Thyroid gland (tissue), 4 donors: Measurements from ENCODE around the gene INAFM2. TPM values are rescaled to one million over a fixed set of nuclear protein-coding genes. Genes with fewer than 3 reads are reported as not detected.

Experiments used
- DNase-seq, 2 donors: peaks; one replicate each; pipeline ENCODE4 v3.0.0-alpha.2; 2019
- H3K27ac ChIP-seq, 3 donors: fragments of 200-600 bp; sonication (generic); 1 replicate in 2 of 3; 2 replicates in 1 of 3; pipeline ENCODE4 v1.5.1; 2016 to 2019; ENCODE audit warnings: mild to moderate bottlenecking in 1 of 3, moderate library complexity in 1 of 3
- H3K27me3 ChIP-seq: fragments of 200-600 bp; sonication (generic); one replicate; pipeline ENCODE4 v1.5.1; 2019
- H3K36me3 ChIP-seq, 2 donors: fragments of 200-600 bp; sonication (generic); one replicate each; pipeline ENCODE4 v1.5.1; 2016 to 2019
- H3K4me1 ChIP-seq, 2 donors: fragments of 200-600 bp; sonication (generic); one replicate each; pipeline ENCODE4 v1.5.1; 2017 to 2019
- H3K4me3 ChIP-seq, 3 donors: fragments of 200-600 bp; sonication (generic); replicated peaks in 1 of 3; 1 replicate in 2 of 3; 2 replicates in 1 of 3; pipeline ENCODE4 v1.5.1; 2016; ENCODE audit warnings: mild to moderate bottlenecking in 1 of 3
- H3K9me3 ChIP-seq: fragments of 200-600 bp; sonication (generic); one replicate; pipeline ENCODE4 v1.5.1; 2017
- CTCF ChIP-seq, 6 experiments: fragments of 200-600 bp in 3 of 6; fragments of 450-650 bp in 3 of 6; sonication (generic) in 3 of 6; IDR thresholded peaks; one replicate each; pipeline ENCODE4 v1.5.1; 2016 to 2019; ENCODE audit warnings: antibody characterized with exemption in 6 of 6, mild to moderate bottlenecking in 2 of 6, inconsistent platforms in 1 of 6, moderate library complexity in 1 of 6
- POLR2A ChIP-seq, 2 donors: fragments of 450-650 bp; IDR thresholded peaks; one replicate each; pipeline ENCODE4 v1.6.1; 2017; ENCODE audit warnings: antibody characterized with exemption in 2 of 2, mild to moderate bottlenecking in 2 of 2, moderate library complexity in 1 of 2
- WGBS, 2 donors: methylation state at CpG; one replicate each; pipeline ENCODE4 v1.1.5; 2017; 5-methylcytosine and 5-hydroxymethylcytosine counted together
- intact Hi-C: fragments of 100-400 bp; cut with DNase I; formaldehyde crosslinking; loops from one replicate; pipeline ENCODE4 v1.15.1; 2023
- total RNA-seq, 4 donors: library from RNA; depleted of rRNA; stranded (reverse); fragments of >200 nt; gene quantifications; one replicate each; pipeline ENCODE4 v1.2.3, GENCODE V29; 2016

Gene INAFM2
- total RNA-seq, 4 donors from 2014 or later = 47.5 to 86.9 (median 63.8) TPM

- H3K4me1 ChIP-seq = no peaks in the 10 kb centered on the region
- no peaks in the 10 kb centered on the region for H3K36me3 ChIP-seq
- H3K9me3 ChIP-seq = no peaks in the 10 kb centered on the region
- 83 to 94% methylated on average over 11 to 19 of the region's 19 CpGs for WGBS, 2 donors
- no peak overlapping the region for H3K4me3 ChIP-seq
- H3K27ac ChIP-seq = no peak overlapping the region
- TF ChIP-seq POLR2A (IDR thresholded peaks at IDR 0.05) = no peak
- TF ChIP-seq CTCF (IDR thresholded peaks at IDR 0.05) = no peak
- no peaks in the 10 kb centered on the region for H3K27me3 ChIP-seq
- intact Hi-C loops = no loop called here
- DNase-seq = no peak
These were observed 21.1 kb upstream of the INAFM2 start for GRCh38 chr15:40302288-40302886.

DNA sequence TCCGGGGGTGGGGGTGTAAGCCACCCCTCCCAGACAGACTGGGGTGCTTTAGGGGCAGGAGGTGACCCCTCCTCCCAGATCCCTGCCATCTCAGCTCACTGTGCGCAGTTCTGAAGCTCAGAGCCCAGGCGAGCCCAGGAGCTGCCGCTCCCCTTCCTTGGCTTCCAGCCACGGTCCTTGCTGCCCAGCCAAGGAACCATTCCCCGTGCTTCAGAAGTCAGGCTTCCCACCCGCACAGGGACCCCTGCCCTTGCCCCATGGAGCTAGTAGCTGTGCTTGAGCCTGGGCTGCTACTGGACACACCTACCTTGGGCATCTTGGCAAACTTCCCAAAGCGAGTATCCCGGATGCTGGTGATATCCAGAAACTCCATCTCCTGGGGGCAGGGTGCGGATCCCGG, 20.5 kb upstream of the INAFM2 start:
- DNase-seq = no peak
- TF ChIP-seq POLR2A (IDR thresholded peaks at IDR 0.05) (no peak), CTCF (IDR thresholded peaks at IDR 0.05) (no peak)
- no peaks in the 10 kb centered on the region for H3K9me3 ChIP-seq
- H3K36me3 ChIP-seq = no peaks in the 10 kb centered on the region
- H3K27me3 ChIP-seq = no peaks in the 10 kb centered on the region
- H3K27ac ChIP-seq = no peak overlapping the region
- no peaks in the 10 kb centered on the region for H3K4me1 ChIP-seq
- WGBS, 2 donors = 62 to 68% methylated on average over 10 of the region's 11 CpGs
- no peak overlapping the region for H3K4me3 ChIP-seq
- intact Hi-C loops = no loop called here

DNA sequence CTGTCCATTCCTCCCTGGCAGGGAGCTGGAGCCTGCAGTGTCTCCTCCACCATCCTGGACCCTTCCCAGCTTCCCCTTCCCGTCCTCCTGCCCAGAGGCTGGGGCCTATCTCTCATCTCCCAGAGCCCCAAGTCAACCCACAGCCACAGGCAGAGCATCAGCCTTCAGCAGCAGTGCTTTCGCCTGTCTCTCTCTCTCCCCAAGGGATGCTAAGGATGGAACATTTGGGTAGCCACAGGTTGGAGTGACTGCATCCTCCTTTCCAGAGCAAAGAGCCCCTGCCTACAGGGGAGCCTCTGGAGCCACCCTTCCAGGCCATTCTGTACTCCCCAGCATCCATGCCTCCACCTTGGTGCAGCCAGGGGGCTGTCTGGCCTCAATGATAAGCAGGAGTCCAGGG, 19.9 kb upstream of the INAFM2 start:
- H3K4me3 ChIP-seq = no peak overlapping the region
- 97 to 100% methylated on average over 2 of the region's 2 CpGs for WGBS, 2 donors
- no peaks in the 10 kb centered on the region for H3K4me1 ChIP-seq
- no peaks in the 10 kb centered on the region for H3K9me3 ChIP-seq
- TF ChIP-seq CTCF (IDR thresholded peaks at IDR 0.05) (no peak), POLR2A (IDR thresholded peaks at IDR 0.05) (no peak)
- intact Hi-C loops = no loop called here
- no peaks in the 10 kb centered on the region for H3K27me3 ChIP-seq
- H3K27ac ChIP-seq = no peak overlapping the region
- no peaks in the 10 kb centered on the region for H3K36me3 ChIP-seq
- DNase-seq = no peak

DNA sequence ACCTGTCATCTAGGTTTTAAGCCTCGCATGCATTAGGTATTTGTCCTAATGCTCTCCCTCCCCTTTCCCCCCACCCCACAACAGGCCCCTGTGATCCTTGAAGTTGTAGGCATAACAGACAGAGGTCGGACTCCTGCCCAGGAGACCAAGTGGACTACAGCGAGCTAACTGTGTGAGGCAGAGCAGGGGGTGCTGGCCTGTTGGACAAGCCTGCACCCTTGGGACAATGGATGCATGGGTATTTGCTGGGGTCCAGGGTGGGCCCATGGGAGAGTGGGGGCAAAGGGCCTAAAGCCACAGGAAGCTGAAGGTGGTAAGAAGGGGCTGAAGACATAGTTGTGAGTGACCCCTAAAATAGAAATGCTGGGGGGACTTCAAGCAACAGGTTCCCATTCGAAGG, 18.2 kb upstream of the INAFM2 start:
- intact Hi-C loops = no loop called here
- no peaks in the 10 kb centered on the region for H3K4me1 ChIP-seq
- H3K4me3 ChIP-seq = no peak overlapping the region
- no peaks in the 10 kb centered on the region for H3K9me3 ChIP-seq
- TF ChIP-seq CTCF (IDR thresholded peaks at IDR 0.05) (no peak), POLR2A (IDR thresholded peaks at IDR 0.05) (no peak)
- no peaks in the 10 kb centered on the region for H3K36me3 ChIP-seq
- no peak overlapping the region for H3K27ac ChIP-seq
- H3K27me3 ChIP-seq = no peaks in the 10 kb centered on the region
- 93% methylated on average over 4 of the region's 4 CpGs for whole genome bisulfite sequencing, 2 donors
- no peak for DNase-seq

- H3K27me3 ChIP-seq = no peaks in the 10 kb centered on the region
- intact Hi-C loops = no loop called here
- H3K4me1 ChIP-seq = no peaks in the 10 kb centered on the region
- DNase-seq = no peak
- no peak overlapping the region for H3K4me3 ChIP-seq
- H3K36me3 ChIP-seq = no peaks in the 10 kb centered on the region
- H3K9me3 ChIP-seq = no peaks in the 10 kb centered on the region
- WGBS, 2 donors = 85 to 94% methylated on average over 5 of the region's 5 CpGs
- no peak for TF ChIP-seq POLR2A (IDR thresholded peaks at IDR 0.05)
- H3K27ac ChIP-seq = no peak overlapping the region
These were observed 17.1 kb upstream of the INAFM2 start for GRCh38 chr15:40306371-40306770.

DNA sequence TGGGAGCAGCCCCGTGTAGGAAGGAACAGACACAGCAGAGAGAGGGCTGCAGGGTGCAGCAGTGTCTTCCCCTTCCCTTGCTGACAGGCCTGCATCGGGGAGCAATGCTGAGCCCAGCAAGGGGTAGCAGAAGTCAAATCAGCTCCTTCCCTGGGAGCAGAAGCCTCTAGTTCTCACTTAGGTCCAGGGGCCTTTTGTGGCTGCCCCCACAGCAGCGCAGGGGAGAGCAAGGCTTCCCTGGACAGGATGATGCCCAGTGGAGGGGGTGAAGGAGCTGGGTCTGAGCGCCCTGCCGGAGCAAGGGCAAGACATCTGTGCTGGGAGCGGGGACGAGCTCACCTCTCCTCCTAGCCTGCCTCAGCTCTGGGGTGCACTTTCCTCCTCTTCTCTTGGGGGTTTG, 16.6 kb upstream of the INAFM2 start:
- 86 to 87% methylated on average over 6 to 7 of the region's 7 CpGs for WGBS, 2 donors
- no peaks in the 10 kb centered on the region for H3K9me3 ChIP-seq
- H3K4me3 ChIP-seq = no peak overlapping the region
- no peaks in the 10 kb centered on the region for H3K27me3 ChIP-seq
- intact Hi-C loops = no loop called here
- no peak for TF ChIP-seq CTCF (IDR thresholded peaks at IDR 0.05)
- no peak for TF ChIP-seq POLR2A (IDR thresholded peaks at IDR 0.05)
- no peak overlapping the region for H3K27ac ChIP-seq
- no peaks in the 10 kb centered on the region for H3K36me3 ChIP-seq
- DNase-seq = no peak
- no peaks in the 10 kb centered on the region for H3K4me1 ChIP-seq
